ENCODE results near the gene NTNG2. TPM values are rescaled to one million over a fixed set of nuclear protein-coding genes. Genes with fewer than 3 reads are reported as not detected.

The NTNG2 gene
- total RNA-seq, 3 donors from 2014 or later: under 0.01 to 1.9 (median 0.29) TPM

GRCh38 chr9:132249123-132249522 is 87.3 kb downstream of the NTNG2 start:
- intact Hi-C loops (cut with DNase I; ENCODE audit: low total_unique reads): no loop called here
- TF ChIP-seq CTCF (IDR thresholded peaks at IDR 0.05): no peak
- no peak for TF ChIP-seq POLR2A (IDR thresholded peaks at IDR 0.05)
- TF ChIP-seq POLR2AphosphoS5 (IDR thresholded peaks at IDR 0.05): no peak
- Histone ChIP-seq H3K36me3 (no peaks in the 10 kb centered on the region), H3K27ac (no peak overlapping the region), H3K4me1 (no peaks in the 10 kb centered on the region), H3K4me3 (no peak overlapping the region), H3K27me3 (peaks cover 0 to 19% of the 10 kb centered on the region in 2 donors), H3K9me3 (peaks cover 0 to 9% of the 10 kb centered on the region in 2 donors)
- DNase-seq (ENCODE audit: low spot score in 2 of 2): peak in 1 of 2 donors; percentile 54

GRCh38 chr9:132249690-132250089 is 87.8 kb downstream of the NTNG2 start:
- H3K9me3 ChIP-seq: peaks cover 0 to 9% of the 10 kb centered on the region in 2 donors
- intact Hi-C loops (cut with DNase I; ENCODE audit: low total_unique reads): no loop called here
- H3K27me3 ChIP-seq: peaks cover 0 to 19% of the 10 kb centered on the region in 2 donors

DNA sequence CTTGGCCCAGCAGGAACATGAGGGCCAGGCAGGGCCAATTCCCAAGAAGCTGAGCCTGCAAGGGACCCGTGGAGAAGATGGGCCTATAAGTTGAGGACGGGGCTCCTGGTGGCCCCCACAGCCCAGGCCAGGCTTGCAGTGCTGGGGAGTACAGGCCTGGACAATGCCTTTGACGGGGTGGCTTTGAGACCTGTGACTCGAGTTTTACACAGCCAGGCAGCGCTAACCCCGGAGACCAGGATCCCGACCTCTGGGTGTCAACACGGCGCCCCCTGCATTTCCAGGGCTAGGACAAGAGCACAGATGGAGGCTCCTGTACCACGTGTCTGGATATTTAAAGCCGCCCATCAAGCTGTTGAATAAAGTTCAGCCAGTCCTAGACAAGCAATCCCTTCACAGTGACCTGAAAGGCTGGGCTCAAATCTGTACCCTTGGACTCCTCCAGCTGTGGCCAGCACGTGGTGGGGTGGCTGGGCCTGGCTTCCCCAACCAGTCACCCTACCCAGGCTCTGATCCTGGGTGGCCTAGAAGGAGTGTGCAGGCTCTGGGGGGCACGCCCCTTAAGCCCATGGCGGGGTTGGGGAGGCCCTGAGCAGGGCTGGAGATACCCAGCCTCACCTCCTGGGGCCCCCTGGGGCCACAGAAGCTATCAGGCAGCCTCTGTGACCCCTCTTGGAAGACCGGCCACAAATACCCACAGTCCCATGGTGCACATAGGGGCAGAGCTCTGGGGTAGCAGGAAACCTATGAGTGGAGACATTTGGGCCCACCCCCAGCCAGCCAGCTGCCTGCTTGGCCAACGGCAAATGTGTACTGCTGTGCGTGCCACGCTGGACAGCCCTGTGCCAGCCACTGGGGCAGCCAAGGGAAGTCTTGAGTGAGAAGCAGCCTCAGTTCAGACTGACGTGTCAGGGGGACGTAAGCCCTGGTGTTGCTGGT is 88.7 kb downstream of the NTNG2 start:
- peaks cover 0 to 9% of the 10 kb centered on the region in 2 donors for H3K9me3 ChIP-seq
- no peak overlapping the region for H3K27ac ChIP-seq
- no peak overlapping the region for H3K4me3 ChIP-seq
- no peaks in the 10 kb centered on the region for H3K36me3 ChIP-seq
- TF ChIP-seq POLR2AphosphoS5 (IDR thresholded peaks at IDR 0.05): no peak
- TF ChIP-seq CTCF (IDR thresholded peaks at IDR 0.05): no peak
- no peak for TF ChIP-seq POLR2A (IDR thresholded peaks at IDR 0.05)
- peaks cover 0 to 19% of the 10 kb centered on the region in 2 donors for H3K27me3 ChIP-seq
- DNase-seq (ENCODE audit: low spot score in 2 of 2): peak in 1 of 2 donors; percentile 28
- no peaks in the 10 kb centered on the region for H3K4me1 ChIP-seq
- intact Hi-C loops (cut with DNase I; ENCODE audit: low total_unique reads): no loop called here

More at GRCh38 chr9:132249690-132250089, 87.8 kb downstream of the NTNG2 start:
- Histone ChIP-seq H3K27ac (no peak overlapping the region), H3K36me3 (no peaks in the 10 kb centered on the region), H3K4me1 (no peaks in the 10 kb centered on the region), H3K4me3 (no peak overlapping the region)
- TF ChIP-seq POLR2AphosphoS5 (IDR thresholded peaks at IDR 0.05): no peak
- no peak for TF ChIP-seq POLR2A (IDR thresholded peaks at IDR 0.05)
- TF ChIP-seq CTCF (IDR thresholded peaks at IDR 0.05): no peak
- DNase-seq (ENCODE audit: low spot score in 2 of 2): peak in 1 of 2 donors; percentile 46

- intact Hi-C loops (cut with DNase I; ENCODE audit: low total_unique reads): no loop called here
- no peak for DNase-seq (ENCODE audit: low spot score in 2 of 2)
- Histone ChIP-seq H3K36me3 (peaks cover 10% of the 10 kb centered on the region), H3K4me1 (no peaks in the 10 kb centered on the region), H3K9me3 (no peaks in the 10 kb centered on the region), H3K27ac (no peak overlapping the region), H3K27me3 (no peaks in the 10 kb centered on the region), H3K4me3 (no peak overlapping the region)
- TF ChIP-seq POLR2A (IDR thresholded peaks at IDR 0.05): no peak
- TF ChIP-seq CTCF (IDR thresholded peaks at IDR 0.05): no peak
- TF ChIP-seq POLR2AphosphoS5 (IDR thresholded peaks at IDR 0.05): no peak
Observed at GRCh38 chr9:132260846-132261245, 99.0 kb downstream of the NTNG2 start.

DNA sequence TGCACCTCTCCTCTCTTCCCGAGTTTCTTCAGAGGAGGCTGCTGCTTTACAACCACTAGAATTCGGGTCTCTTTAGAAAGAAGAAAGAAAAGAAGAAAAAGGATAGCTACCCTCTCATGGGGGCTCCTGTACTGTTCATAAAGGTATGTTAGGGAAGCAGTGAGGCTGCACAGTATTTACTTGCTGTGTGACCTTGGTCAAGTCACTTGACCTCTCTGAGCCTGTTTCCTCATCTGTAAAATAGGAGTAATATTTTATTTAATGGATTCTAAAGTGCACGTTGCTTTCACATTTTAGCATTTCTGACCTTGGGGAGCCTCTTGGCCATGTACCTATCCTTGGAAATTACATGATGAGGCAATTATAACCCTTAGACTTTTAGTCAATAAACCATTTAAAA is 104.2 kb downstream of the NTNG2 start:
- Histone ChIP-seq H3K9me3 (no peaks in the 10 kb centered on the region), H3K27me3 (no peaks in the 10 kb centered on the region), H3K4me1 (no peaks in the 10 kb centered on the region), H3K27ac (no peak overlapping the region), H3K4me3 (no peak overlapping the region), H3K36me3 (peaks cover 10% of the 10 kb centered on the region)
- TF ChIP-seq POLR2AphosphoS5 (IDR thresholded peaks at IDR 0.05) (no peak), POLR2A (IDR thresholded peaks at IDR 0.05) (no peak), CTCF (IDR thresholded peaks at IDR 0.05) (no peak)
- DNase-seq (ENCODE audit: low spot score in 2 of 2): no peak
- intact Hi-C loops (cut with DNase I; ENCODE audit: low total_unique reads): no loop called here
